SJSA1 (cell line): Measurements from ENCODE around the gene KRTAP12-3. TPM values are rescaled to one million over a fixed set of nuclear protein-coding genes. Genes with fewer than 3 reads are reported as not detected.

Experiments used
- DNase-seq, 2 experiments: peaks; one replicate each; pipeline ENCODE4 v3.0.0-alpha.2; 2015 to 2020; ENCODE audit warnings: low spot score in 2 of 2, low read depth in 1 of 2
- H3K27ac ChIP-seq: fragments of 250-450 bp; sonication (Bioruptor Pico); 2 replicates; pipeline ENCODE4 v1.5.1; 2020; ENCODE audit warnings: mild to moderate bottlenecking, moderate library complexity
- H3K27me3 ChIP-seq: fragments of 250-450 bp; sonication (Bioruptor Pico); replicated peaks from 2 replicates; pipeline ENCODE4 v1.5.1; 2020; ENCODE audit warnings: mild to moderate bottlenecking, moderate library complexity
- H3K36me3 ChIP-seq: fragments of 250-450 bp; sonication (Bioruptor Pico); 2 replicates; pipeline ENCODE4 v1.5.1; 2020; ENCODE audit warnings: mild to moderate bottlenecking
- H3K4me1 ChIP-seq: fragments of 250-450 bp; sonication (Bioruptor Pico); replicated peaks from 2 replicates; pipeline ENCODE4 v1.6.1; 2021; ENCODE audit warnings: mild to moderate bottlenecking
- H3K4me3 ChIP-seq: fragments of 250-450 bp; sonication (Bioruptor Pico); 2 replicates; pipeline ENCODE4 v1.5.1; 2020; ENCODE audit warnings: mild to moderate bottlenecking
- H3K9me3 ChIP-seq: fragments of 250-450 bp; sonication (Bioruptor Pico); replicated peaks from 2 replicates; pipeline ENCODE4 v1.5.1; 2020; ENCODE audit warnings: mild to moderate bottlenecking
- total RNA-seq: library from RNA; depleted of rRNA; stranded (reverse); fragments of >200 nt; shearing (Covaris generic); gene quantifications from 2 replicates; pipeline ENCODE4 v1.2.3, GENCODE V29; 2014; rRNA removed

The KRTAP12-3 gene
- total RNA-seq, 1 experiment from 2014 or later, result not detected

DNA sequence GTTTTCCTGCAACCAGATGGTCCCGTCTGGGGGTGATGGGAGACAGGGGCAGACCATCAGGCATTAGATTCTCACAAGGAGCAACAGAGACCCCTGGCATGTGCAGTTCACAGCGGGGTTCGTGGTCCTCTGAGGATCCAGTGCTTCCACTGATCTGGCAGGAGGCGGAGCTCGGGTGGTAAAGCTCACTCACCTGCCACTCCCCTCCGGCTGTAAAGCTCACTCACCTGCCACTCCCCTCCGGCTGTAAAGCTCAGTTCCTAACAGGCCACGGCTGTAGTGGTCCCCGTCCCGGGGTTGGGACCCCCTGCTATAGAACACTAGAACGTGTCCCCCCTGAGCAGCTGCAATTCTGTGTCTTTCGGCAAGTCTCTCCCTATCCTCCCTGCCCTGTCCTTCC is 43.8 kb downstream of the KRTAP12-3 start:
- Histone ChIP-seq H3K9me3 (no peaks in the 10 kb centered on the region), H3K36me3 (no peaks in the 10 kb centered on the region), H3K4me1 (no peaks in the 10 kb centered on the region), H3K27ac (no peak overlapping the region), H3K27me3 (peaks cover 42% of the 10 kb centered on the region), H3K4me3 (no peak overlapping the region)
- no peak for DNase-seq

DNA sequence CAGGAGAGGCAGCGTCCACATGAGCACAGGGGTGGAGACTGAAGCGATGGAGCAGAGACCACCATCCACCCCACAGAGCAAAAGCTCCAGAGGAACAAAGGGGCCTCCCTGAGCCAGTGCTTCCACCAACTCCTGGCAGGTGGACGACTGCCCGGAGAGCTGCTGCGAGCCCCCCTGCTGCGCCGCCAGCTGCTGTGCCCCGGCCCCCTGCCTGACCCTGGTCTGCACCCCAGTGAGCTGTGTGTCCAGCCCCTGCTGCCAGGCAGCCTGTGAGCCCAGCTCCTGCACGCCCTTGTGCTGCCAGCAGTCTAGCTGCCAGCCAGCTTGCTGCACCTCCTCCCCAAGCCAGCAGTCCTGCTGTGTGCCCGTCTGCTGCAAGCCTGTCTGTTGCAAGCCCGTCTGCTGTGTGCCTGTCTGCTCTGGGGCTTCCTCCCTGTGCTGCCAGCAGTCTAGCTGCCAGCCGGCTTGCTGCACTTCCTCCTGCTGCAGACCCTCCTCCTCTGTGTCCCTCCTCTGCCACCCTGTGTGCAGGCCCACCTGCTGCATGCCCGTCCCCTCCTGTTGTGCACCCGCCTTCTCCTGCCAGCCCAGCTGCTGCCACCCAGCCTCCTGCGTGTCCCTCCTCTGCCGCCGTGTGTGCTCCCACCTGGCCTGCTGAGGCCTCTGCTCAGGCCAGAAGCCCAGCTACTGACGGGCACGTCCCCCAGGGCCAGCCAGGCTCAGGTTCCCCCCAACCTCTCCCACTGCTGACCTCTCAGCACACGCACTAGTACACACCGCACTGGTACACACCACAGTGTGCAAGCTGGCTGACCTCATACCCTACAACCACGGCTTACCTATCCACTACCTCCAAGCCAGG is 44.6 kb downstream of the KRTAP12-3 start:
- H3K4me1 ChIP-seq, result no peaks in the 10 kb centered on the region
- H3K9me3 ChIP-seq, result no peaks in the 10 kb centered on the region
- H3K27ac ChIP-seq, result no peak overlapping the region
- DNase-seq, result no peak
- H3K4me3 ChIP-seq, result no peak overlapping the region
- H3K27me3 ChIP-seq, result peaks cover 42% of the 10 kb centered on the region
- no peaks in the 10 kb centered on the region for H3K36me3 ChIP-seq

DNA sequence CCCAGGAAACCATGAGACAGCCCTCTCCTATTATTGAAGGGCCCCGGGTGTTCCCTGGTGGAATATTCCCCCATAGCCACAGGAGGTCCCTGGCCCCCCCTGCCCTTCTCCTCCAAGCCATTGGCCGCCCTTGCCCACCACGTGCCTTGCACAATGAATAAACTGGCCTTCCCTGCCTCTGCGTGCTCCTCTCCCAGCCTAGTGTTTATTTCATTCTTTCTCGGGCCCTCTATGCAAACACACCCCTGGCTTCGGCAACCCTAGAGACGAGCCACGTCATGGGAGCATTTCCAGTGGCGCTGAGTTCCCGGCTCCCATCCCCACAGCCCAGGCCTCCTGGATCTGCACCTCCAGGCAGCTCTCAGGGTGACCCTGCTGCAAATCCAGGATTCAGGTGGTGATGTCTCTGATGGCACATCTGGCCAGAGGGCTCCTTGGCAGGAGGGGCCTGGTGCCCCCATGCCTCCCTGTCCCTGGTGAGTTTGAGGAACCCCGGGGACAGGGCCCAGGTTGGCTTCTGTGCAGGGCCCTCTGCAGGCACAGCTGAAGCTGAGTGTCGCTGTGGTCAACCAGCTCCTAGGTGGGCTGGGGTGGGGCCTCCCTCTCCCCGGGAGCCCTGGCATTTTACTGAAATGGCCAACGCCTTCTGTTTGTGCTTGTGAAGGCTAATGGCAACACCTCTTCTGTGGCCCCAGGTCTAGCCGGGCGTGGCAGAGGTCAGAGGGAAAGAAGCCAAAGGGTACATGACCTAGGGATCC is 45.4 kb downstream of the KRTAP12-3 start:
- Histone ChIP-seq H3K4me1 (no peaks in the 10 kb centered on the region), H3K4me3 (no peak overlapping the region), H3K27me3 (peaks cover 38% of the 10 kb centered on the region), H3K9me3 (no peaks in the 10 kb centered on the region), H3K36me3 (no peaks in the 10 kb centered on the region), H3K27ac (no peak overlapping the region)
- DNase-seq, result peak; percentile 7 to 41

DNA sequence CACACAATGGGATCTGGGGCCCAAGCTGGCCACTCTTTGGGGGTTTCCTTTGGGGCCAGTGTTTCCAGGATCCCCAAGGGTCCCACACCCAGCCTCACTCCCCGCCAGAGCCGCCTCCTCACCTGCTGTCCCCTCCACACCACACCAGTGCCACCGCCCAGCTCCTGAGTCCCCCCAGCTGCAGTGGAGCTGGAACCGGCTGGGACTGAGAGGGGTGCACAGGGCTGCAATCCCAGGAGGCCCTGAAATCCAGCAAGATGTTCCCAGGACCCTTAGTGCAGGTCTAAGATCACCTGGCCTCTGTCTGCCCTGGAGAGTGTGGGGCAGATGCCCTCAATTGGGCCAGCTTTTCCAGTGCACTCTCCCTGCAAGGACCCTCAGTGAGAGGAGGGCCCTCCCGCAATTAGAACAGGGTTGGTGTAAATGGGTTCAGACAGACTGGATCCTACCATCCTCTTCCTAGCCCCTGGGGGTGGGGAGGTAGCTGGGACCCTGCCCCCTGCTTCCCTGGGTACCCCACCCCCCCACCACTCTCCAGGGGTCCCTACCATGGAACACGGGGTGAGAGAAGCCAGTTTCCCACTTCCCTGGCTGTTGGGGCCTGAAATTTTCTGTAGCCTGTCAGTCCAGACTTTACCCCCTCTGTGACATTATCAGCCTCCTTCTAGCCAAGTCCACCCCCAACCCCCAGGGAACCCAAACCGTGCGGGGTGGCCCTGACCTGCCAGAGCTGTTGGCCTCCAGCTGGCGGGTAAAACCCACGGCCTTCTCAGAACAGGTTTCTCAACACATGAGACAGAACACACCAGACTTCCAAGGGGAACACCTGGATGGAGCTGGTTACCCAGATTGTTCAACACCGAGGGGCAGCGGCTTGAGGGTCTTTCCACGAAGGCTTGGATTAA is 46.3 kb downstream of the KRTAP12-3 start:
- no peaks in the 10 kb centered on the region for H3K36me3 ChIP-seq
- H3K4me3 ChIP-seq, result no peak overlapping the region
- H3K27ac ChIP-seq, result no peak overlapping the region
- no peaks in the 10 kb centered on the region for H3K4me1 ChIP-seq
- DNase-seq, result no peak
- H3K9me3 ChIP-seq, result no peaks in the 10 kb centered on the region
- peaks cover 31% of the 10 kb centered on the region for H3K27me3 ChIP-seq

DNA sequence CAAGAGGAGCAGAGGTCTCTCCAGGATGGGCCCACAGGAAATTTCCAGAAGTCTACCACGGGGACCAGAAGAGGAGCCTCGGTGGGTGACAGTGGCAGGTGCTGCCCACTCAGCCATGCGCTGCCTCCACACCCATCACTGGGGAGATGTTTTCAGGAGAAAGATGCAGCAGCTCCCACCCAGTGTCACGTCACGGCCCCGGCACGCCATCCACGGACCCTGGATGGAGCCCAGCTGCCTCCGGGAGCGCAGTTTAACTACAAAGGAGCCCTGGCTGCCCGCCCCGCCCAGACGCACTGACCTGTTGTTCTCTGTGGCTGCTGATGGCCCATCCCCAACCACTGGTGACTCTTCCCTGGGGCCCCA is 46.9 kb downstream of the KRTAP12-3 start:
- Histone ChIP-seq H3K27me3 (peaks cover 35% of the 10 kb centered on the region), H3K9me3 (no peaks in the 10 kb centered on the region), H3K36me3 (no peaks in the 10 kb centered on the region), H3K4me3 (no peak overlapping the region), H3K27ac (no peak overlapping the region), H3K4me1 (no peaks in the 10 kb centered on the region)
- no peak for DNase-seq

DNA sequence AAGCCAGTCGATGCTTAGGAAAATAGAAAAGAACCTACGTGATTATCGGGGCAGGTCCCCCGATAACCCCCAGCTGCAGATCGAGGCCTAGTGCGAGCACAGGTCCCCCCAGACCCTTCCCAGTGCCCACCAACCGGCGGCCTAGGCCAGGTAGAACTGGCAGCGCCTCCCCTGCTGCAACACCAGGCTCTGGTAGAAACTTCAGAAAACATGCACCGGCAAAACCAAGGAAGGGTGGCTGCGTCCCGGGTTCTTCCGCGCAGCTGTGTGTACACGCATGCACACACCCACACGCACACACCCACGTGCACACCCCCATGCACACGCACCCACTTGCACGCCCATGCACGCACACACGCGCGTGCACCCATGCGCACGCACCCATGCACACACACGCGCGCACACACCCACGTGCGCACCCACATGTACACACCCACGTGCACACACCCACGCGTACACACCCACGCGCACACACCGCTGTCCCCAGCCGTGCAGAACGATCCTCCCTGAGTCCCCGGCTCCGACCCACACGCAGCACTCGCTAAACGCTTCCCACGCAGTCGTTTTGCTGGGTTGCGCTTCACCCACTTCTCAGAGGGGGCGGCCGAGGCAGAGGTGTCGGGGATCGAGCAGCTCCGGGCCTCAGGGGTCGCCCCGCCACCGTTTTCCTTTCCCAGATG is 48.4 kb downstream of the KRTAP12-3 start:
- Histone ChIP-seq H3K27ac (no peak overlapping the region), H3K36me3 (no peaks in the 10 kb centered on the region), H3K4me3 (no peak overlapping the region), H3K27me3 (peaks cover 35% of the 10 kb centered on the region), H3K9me3 (no peaks in the 10 kb centered on the region), H3K4me1 (no peaks in the 10 kb centered on the region)
- DNase-seq, result peak in 1 of 2 experiments; percentile 36

DNA sequence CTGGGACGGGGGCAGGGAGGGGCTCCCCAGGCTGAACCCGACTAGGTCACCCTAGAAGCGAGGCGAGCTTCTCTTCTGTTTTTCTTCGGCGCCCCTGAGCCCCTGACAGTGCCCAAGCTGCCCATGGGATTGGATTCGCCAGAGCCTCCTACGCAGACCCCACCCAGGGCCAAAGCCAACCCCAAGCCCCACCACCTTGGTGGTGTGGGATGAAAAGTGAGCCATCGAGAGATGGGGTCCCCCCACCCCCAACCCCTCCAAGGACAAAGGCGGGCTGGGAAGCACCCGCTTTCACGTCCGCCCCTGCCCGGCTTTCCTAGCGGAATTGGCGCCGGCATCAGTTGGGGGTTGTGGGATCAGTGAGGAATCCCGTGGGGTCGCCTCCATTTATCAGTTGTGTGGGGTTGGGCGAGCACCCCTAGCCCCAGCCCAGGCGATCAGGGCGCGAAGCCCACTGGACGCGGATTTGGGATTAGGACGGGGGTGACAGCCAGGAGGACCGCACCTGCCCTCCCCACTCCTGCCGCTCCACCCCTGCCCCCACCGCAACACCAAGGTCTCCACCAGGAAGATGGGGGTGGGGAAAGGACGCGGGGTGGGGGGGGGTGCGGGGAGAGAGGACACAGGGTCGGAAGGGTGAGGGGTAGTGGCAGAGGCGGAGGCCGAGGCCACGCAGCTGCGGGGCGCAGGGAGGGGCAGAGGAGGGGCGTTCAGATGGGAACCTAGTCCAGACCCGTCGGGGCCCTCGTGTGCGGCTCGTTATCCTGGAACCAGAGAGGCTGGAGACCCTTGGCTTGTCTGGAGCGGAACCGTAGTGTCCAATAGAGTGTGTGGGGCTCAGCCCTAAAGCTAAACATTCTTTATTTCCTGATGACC is 49.2 kb downstream of the KRTAP12-3 start:
- Histone ChIP-seq H3K4me3 (no peak overlapping the region), H3K27me3 (peaks cover 35% of the 10 kb centered on the region), H3K27ac (no peak overlapping the region), H3K36me3 (no peaks in the 10 kb centered on the region), H3K4me1 (no peaks in the 10 kb centered on the region), H3K9me3 (no peaks in the 10 kb centered on the region)
- DNase-seq, result peak in 1 of 2 experiments; percentile 45

Other genes starting within 250 kb of the KRTAP12-3 start
- gene LRRC3, start 202.4 kb upstream of the KRTAP12-3 start, total RNA-seq, result 1.6 and 3.0 TPM in 2 replicates
- gene KRTAP10-1, start 117.7 kb upstream of the KRTAP12-3 start, total RNA-seq, result not detected in 2 replicates
- gene KRTAP10-2, start 106.4 kb upstream of the KRTAP12-3 start, total RNA-seq, result not detected in 2 replicates
- not detected in 2 replicates for gene KRTAP10-3, start 99.1 kb upstream of the KRTAP12-3 start, total RNA-seq
- gene KRTAP10-4, start 84.2 kb upstream of the KRTAP12-3 start, total RNA-seq, result not detected in 2 replicates
- not detected in 2 replicates for gene KRTAP10-5, start 77.3 kb upstream of the KRTAP12-3 start, total RNA-seq
- not detected in 2 replicates for gene KRTAP10-6, start 65.4 kb upstream of the KRTAP12-3 start, total RNA-seq
- gene KRTAP10-7, start 57.3 kb upstream of the KRTAP12-3 start, total RNA-seq, result not detected in 2 replicates
- gene KRTAP10-8, start 45.9 kb upstream of the KRTAP12-3 start, total RNA-seq, result not detected in 2 replicates
- not detected in 2 replicates for gene KRTAP10-9, start 30.8 kb upstream of the KRTAP12-3 start, total RNA-seq
- not detected in 2 replicates for gene KRTAP10-10, start 20.6 kb upstream of the KRTAP12-3 start, total RNA-seq
- gene KRTAP10-11, start 11.5 kb upstream of the KRTAP12-3 start, total RNA-seq, result not detected in 2 replicates
- gene KRTAP12-4, start 3.3 kb upstream of the KRTAP12-3 start, total RNA-seq, result not detected in 2 replicates
- gene KRTAP12-2, start 9.0 kb downstream of the KRTAP12-3 start, total RNA-seq, result not detected in 2 replicates
- gene KRTAP12-1, start 24.2 kb downstream of the KRTAP12-3 start, total RNA-seq, result not detected in 2 replicates
- not detected in 2 replicates for gene KRTAP10-12, start 39.2 kb downstream of the KRTAP12-3 start, total RNA-seq
- gene TSPEAR, start 53.6 kb downstream of the KRTAP12-3 start, total RNA-seq, result not detected in 2 replicates
- 74.7 and 110 TPM in 2 replicates for gene UBE2G2, start 143.9 kb downstream of the KRTAP12-3 start, total RNA-seq
- gene SUMO3, start 160.1 kb downstream of the KRTAP12-3 start, total RNA-seq, result 137 and 173 TPM in 2 replicates
- 403 and 590 TPM in 2 replicates for gene PTTG1IP, start 215.8 kb downstream of the KRTAP12-3 start, total RNA-seq